Left ventricle myocardium inferior (tissue), 1 donor: ENCODE data around the gene OPN4. TPM values are rescaled to one million over a fixed set of nuclear protein-coding genes. Genes with fewer than 3 reads are reported as not detected.
A peak's percentile ranks its signal among the peaks of the same experiment; 100 is the strongest.

Source experiments
- DNase-seq: peaks from one replicate; pipeline ENCODE4 v3.0.0-alpha.2; 2020
- H3K27ac ChIP-seq: fragments of 200-600 bp; replicated peaks from 2 replicates; pipeline ENCODE4 v1.8.0; 2021
- H3K27me3 ChIP-seq: fragments of 200-600 bp; 2 replicates; pipeline ENCODE4 v1.8.0; 2021; ENCODE audit warnings: low read depth
- H3K36me3 ChIP-seq: fragments of 200-600 bp; 2 replicates; pipeline ENCODE4 v1.8.0; 2021
- H3K4me1 ChIP-seq: fragments of 200-600 bp; 2 replicates; pipeline ENCODE4 v1.8.0; 2021
- H3K4me3 ChIP-seq: fragments of 200-600 bp; 2 replicates; pipeline ENCODE4 v1.8.0; 2021; ENCODE audit warnings: mild to moderate bottlenecking, moderate library complexity
- H3K9me3 ChIP-seq: fragments of 200-600 bp; replicated peaks from 2 replicates; pipeline ENCODE4 v1.8.0; 2021
- intact Hi-C: fragments of 100-400 bp; cut with micrococcal nuclease; formaldehyde crosslinking; loops from one replicate; pipeline ENCODE4 v1.11.0; 2022
- total RNA-seq: library from RNA; stranded (reverse); fragmentation: NEBNext Ultra II Directional; extraction: Animal tissue kit (Norgen Biotek cat#: 25700); gene quantifications from one replicate; pipeline ENCODE4 v1.2.1, GENCODE V29; 2021
- TF ChIP-seq, protein P1 (sequence below): fragments of 200-600 bp; IDR thresholded peaks from 2 replicates; pipeline ENCODE4 v1.8.0; 2021; ENCODE audit warnings: antibody characterized with exemption, mild to moderate bottlenecking, borderline replicate concordance
- donor health status: DM: no; HTN: yes; CAD: no; lungs with severe emphysema.

The OPN4 gene
- total RNA-seq, 1 donor from 2014 or later, result 0.25 TPM

DNA sequence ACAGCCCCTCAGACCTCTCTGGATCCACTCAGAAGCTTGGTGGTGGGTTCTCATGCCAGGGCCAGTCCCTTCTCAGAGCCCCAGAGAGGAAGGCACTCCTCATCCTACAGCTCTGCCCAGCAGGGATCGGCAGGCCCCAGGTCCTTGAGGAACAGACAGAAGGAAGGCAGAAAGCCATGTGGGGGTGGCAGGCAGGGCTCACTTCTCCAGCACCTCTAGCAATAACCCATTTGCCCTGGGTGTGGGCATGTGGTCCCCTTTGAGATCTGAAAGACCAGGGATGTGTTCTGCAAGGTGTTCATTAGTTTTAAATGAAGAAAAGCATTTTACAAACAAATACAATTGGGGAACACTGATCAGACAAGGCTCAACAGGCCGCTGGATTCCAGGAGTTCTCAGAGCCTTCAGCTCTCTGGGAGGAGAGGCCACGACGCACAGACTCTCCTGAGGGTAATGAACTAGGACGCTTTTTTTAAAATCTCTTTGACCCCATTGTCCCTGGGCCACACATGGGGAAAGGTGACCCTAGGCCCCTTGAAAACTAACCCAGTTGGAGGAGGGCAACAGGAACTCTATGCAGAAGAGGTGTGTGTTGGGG, 54.5 kb downstream of the OPN4 start:
- TF ChIP-seq, protein P1, sequence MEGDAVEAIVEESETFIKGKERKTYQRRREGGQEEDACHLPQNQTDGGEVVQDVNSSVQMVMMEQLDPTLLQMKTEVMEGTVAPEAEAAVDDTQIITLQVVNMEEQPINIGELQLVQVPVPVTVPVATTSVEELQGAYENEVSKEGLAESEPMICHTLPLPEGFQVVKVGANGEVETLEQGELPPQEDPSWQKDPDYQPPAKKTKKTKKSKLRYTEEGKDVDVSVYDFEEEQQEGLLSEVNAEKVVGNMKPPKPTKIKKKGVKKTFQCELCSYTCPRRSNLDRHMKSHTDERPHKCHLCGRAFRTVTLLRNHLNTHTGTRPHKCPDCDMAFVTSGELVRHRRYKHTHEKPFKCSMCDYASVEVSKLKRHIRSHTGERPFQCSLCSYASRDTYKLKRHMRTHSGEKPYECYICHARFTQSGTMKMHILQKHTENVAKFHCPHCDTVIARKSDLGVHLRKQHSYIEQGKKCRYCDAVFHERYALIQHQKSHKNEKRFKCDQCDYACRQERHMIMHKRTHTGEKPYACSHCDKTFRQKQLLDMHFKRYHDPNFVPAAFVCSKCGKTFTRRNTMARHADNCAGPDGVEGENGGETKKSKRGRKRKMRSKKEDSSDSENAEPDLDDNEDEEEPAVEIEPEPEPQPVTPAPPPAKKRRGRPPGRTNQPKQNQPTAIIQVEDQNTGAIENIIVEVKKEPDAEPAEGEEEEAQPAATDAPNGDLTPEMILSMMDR, result no peak
- H3K9me3 ChIP-seq, result no peaks in the 10 kb centered on the region
- peaks cover 37% of the 10 kb centered on the region for H3K27me3 ChIP-seq
- no peak overlapping the region for H3K4me3 ChIP-seq
- peaks cover 19% of the 10 kb centered on the region for H3K36me3 ChIP-seq
- no peak for DNase-seq
- intact Hi-C loops, result loop anchor here (10.0 kb wide), 1 partner anchor 196 kb away; no protein-coding TSS in a partner anchor
- peak overlapping the region; percentile 94 for H3K27ac ChIP-seq
- H3K4me1 ChIP-seq, result peaks cover 86% of the 10 kb centered on the region

DNA sequence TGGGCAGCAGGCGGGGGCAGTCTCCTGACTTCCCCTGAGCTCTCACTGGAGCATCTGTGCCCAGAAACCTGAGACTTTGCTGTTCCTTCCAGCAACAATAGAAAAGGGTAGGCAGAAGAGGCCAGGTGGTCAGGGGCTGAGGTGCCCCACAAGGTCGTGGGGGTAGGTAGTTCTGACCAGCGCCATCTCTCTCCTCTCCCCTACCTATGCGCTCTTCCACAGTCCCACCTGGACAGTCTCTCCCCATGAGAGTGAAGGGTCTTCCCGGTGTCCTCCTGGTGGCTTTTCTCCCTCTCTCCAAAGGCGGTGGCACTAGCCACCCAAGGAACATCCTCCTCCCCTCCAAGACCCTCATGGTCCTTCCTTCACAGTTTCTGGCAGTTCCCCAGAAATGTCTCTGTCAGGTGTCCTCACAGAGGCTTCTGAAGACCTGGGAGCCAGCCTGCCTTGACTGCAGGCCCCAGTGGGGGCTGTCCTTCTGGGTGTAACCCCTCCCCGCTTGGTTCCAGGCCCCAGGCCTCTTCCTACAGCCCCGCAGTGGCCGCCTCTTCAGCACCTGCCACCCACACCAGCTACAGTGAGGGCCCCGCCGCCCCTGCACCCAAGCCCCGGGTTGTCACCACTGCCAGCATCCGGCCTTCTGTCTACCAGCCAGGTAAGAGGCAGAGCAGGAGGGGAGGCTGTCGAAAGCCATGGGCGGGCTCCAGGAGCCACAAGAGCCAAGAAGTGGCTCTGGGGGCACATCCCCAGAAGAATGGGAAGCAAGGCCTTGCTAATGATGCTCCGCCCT, 55.2 kb downstream of the OPN4 start:
- intact Hi-C loops, result loop anchor here (10.0 kb wide), 1 partner anchor 195 kb away; no protein-coding TSS in a partner anchor
- peak overlapping the region; percentile 77 for H3K4me3 ChIP-seq
- H3K36me3 ChIP-seq, result peaks cover 19% of the 10 kb centered on the region
- TF ChIP-seq, protein P1, result no peak
- peaks cover 37% of the 10 kb centered on the region for H3K27me3 ChIP-seq
- no peak for DNase-seq
- H3K27ac ChIP-seq, result peak overlapping the region; percentile 94
- peaks cover 82% of the 10 kb centered on the region for H3K4me1 ChIP-seq
- H3K9me3 ChIP-seq, result no peaks in the 10 kb centered on the region

DNA sequence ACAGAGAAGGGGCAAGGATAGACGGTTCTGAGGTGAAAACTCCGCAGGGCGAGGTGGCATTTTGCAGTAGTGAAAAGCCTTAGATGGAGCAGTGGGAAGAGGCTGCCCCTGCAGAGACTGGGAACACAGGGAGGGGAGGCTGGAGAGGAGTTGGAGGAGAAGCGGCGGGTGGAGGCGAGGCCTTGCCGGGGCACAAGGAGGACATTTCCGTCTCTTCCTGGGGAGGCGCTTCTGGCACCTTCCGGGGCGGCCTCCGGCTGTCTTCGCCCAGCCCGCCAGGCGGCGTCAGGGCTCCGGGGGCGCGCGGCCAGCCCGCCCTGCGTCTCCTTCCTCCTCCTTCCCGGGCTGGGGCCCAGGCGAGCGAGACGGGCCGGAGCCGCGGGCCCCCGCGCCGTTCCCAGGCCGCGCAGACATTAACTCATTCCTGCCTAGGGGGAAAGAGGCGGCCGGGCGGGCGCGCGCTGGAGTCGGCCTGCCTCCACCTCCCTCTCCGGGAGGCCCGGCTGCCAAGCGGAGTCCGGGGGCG, 56.7 kb downstream of the OPN4 start:
- H3K36me3 ChIP-seq, result peaks cover 19% of the 10 kb centered on the region
- no peaks in the 10 kb centered on the region for H3K9me3 ChIP-seq
- H3K27ac ChIP-seq, result peak overlapping the region; percentile 94
- peak overlapping the region; percentile 77 for H3K4me3 ChIP-seq
- DNase-seq, result peak; percentile 89
- H3K27me3 ChIP-seq, result peaks cover 30% of the 10 kb centered on the region
- H3K4me1 ChIP-seq, result peaks cover 80% of the 10 kb centered on the region
- TF ChIP-seq, protein P1, result peak; percentile 89
- intact Hi-C loops, result no loop called here

DNA sequence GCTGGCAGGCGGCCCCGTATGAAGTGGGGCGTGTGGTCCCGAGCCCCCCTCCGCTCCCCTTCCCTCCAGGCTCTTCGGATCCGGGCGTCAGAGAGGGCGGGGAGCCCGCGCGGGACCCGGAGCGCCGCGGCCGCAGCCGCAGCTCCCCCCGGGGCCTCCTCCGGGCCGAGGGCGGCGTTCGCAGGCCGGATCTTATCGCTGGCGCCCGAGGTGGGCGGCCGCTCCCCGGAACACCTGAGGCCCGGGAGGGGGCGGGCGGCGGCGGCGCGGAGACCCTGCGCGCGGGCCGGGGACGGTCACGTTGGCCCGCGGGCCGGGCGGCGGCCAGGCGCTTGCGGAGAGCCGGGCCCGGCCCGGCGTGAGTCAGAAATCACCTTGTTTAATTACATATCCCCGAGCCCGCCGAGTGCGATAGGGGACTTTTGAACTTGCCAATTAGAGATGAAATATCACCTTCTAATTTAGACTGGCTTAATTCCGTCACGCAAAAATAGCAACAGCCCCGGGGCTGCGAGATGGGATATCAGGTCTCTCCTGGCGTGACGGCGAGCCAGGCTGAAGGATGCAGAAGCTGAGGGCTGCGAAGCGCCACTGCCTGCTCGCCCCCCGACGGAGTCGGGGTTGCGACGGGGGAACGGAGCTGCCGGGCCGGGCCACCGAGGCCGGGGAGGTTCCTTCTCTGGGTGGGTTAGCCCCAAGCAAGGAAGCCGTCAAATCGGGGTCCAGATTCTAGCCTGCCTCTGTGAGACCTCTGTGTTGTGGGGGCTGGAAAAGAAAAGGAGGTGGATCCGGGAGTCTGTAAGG, 57.4 kb downstream of the OPN4 start:
- DNase-seq, result no peak
- H3K4me1 ChIP-seq, result peaks cover 77% of the 10 kb centered on the region

More for the DNA sequence above, 57.4 kb downstream of the OPN4 start:
- H3K27ac ChIP-seq, result peak overlapping the region; percentile 94
- H3K36me3 ChIP-seq, result peaks cover 15% of the 10 kb centered on the region
- H3K9me3 ChIP-seq, result no peaks in the 10 kb centered on the region
- peak overlapping the region; percentile 77 for H3K4me3 ChIP-seq
- H3K27me3 ChIP-seq, result peaks cover 28% of the 10 kb centered on the region
- TF ChIP-seq, protein P1, result no peak
- intact Hi-C loops, result no loop called here
